ENCODE results near the gene NFKB2. TPM values are rescaled to one million over a fixed set of nuclear protein-coding genes. Genes with fewer than 3 reads are reported as not detected.

The NFKB2 gene
- total RNA-seq, 2 donors from 2014 or later = 17.0 to 37.6 TPM

GRCh38 chr10:102419269-102420180 lies 24.0 kb downstream of the NFKB2 start:
- no peak for ATAC-seq
- intact Hi-C loops (cut with DNase I, micrococcal nuclease) = no loop called here
- DNase-seq = peak in 1 of 2 donors; percentile 65

GRCh38 chr10:102420181-102420713 lies 24.7 kb downstream of the NFKB2 start:
- ATAC-seq (no peak), DNase-seq (no peak)
- intact Hi-C loops (cut with DNase I, micrococcal nuclease) = no loop called here

GRCh38 chr10:102420714-102421506 lies 25.4 kb downstream of the NFKB2 start, which contains the start of gene FBXL15:
Gene FBXL15, plus strand, starts transcription at chr10:102420836. Its CDS starts 294 bp downstream, at chr10:102421130.
- peak; percentile 97 to 98 for DNase-seq
- intact Hi-C loops (cut with DNase I, micrococcal nuclease) = no loop called here
- ATAC-seq = peak; percentile 70

GRCh38 chr10:102421507-102421756 lies 25.9 kb downstream of the NFKB2 start:
- intact Hi-C loops (cut with DNase I, micrococcal nuclease) = no loop called here
- DNase-seq (no peak), ATAC-seq (peak; percentile 68)

- ATAC-seq = peak; percentile 52
- intact Hi-C loops (cut with DNase I, micrococcal nuclease) = no loop called here
- peak in 1 of 2 donors; percentile 66 for DNase-seq
Observed at GRCh38 chr10:102421757-102422512, 26.4 kb downstream of the NFKB2 start.

GRCh38 chr10:102422545-102423129 lies 27.1 kb downstream of the NFKB2 start:
- DNase-seq = peak; percentile 89 to 90
- intact Hi-C loops (cut with DNase I, micrococcal nuclease) = no loop called here
- peak; percentile 72 for ATAC-seq

- intact Hi-C loops (cut with DNase I, micrococcal nuclease) = no loop called here
- DNase-seq = no peak
- ATAC-seq = no peak
Observed at GRCh38 chr10:102423372-102423968, 28.0 kb downstream of the NFKB2 start.

GRCh38 chr10:102424145-102424544 lies 28.6 kb downstream of the NFKB2 start:
- DNase-seq (no peak), ATAC-seq (no peak)
- intact Hi-C loops (cut with DNase I, micrococcal nuclease) = no loop called here

GRCh38 chr10:102424916-102425315 lies 29.4 kb downstream of the NFKB2 start:
- intact Hi-C loops (cut with DNase I, micrococcal nuclease) = no loop called here
- DNase-seq (no peak), ATAC-seq (no peak)

GRCh38 chr10:102425444-102425843 lies 29.9 kb downstream of the NFKB2 start:
- ATAC-seq (no peak), DNase-seq (no peak)
- intact Hi-C loops (cut with DNase I, micrococcal nuclease) = no loop called here

GRCh38 chr10:102426803-102427287 lies 31.3 kb downstream of the NFKB2 start:
- DNase-seq (no peak), ATAC-seq (no peak)
- intact Hi-C loops (cut with DNase I, micrococcal nuclease) = no loop called here

GRCh38 chr10:102429468-102429867 lies 34.0 kb downstream of the NFKB2 start:
- DNase-seq (no peak), ATAC-seq (no peak)
- intact Hi-C loops (cut with DNase I, micrococcal nuclease) = no loop called here

- intact Hi-C loops (cut with DNase I, micrococcal nuclease) = no loop called here
- DNase-seq = no peak
- ATAC-seq = peak; percentile 19
Observed at GRCh38 chr10:102431452-102432124, 36.1 kb downstream of the NFKB2 start.

- ATAC-seq = peak; percentile 97
- intact Hi-C loops (cut with DNase I, micrococcal nuclease) = no loop called here
Observed at GRCh38 chr10:102432162-102432950, 36.9 kb downstream of the NFKB2 start, which contains the start of gene CUEDC2. Gene CUEDC2, minus strand, starts transcription at chr10:102432574. Its CDS starts 7,386 bp downstream, at chr10:102425188.

GRCh38 chr10:102433619-102434046 lies 38.1 kb downstream of the NFKB2 start:
- ATAC-seq (no peak), DNase-seq (no peak)
- intact Hi-C loops (cut with DNase I, micrococcal nuclease) = no loop called here

More at GRCh38 chr10:102432162-102432950, 36.9 kb downstream of the NFKB2 start, which contains the start of gene CUEDC2:
- DNase-seq = peak; percentile 97

- no peak for ATAC-seq
- intact Hi-C loops (cut with DNase I, micrococcal nuclease) = no loop called here
- no peak for DNase-seq
Observed at GRCh38 chr10:102434394-102435132, 39.1 kb downstream of the NFKB2 start.
